AG10803 (cell line): ENCODE results near the gene P3H2.

ENCODE experiments used
- DNase-seq: peaks from one replicate; pipeline ENCODE4 v3.0.0; 2010; ENCODE audit warnings: low read depth
- H3K4me3 ChIP-seq: 2 replicates; pipeline ENCODE4 v1.5.1; 2011; ENCODE audit warnings: mild to moderate bottlenecking, low read length, control low read depth
- CTCF ChIP-seq: conservative IDR thresholded peaks from 2 replicates; pipeline ENCODE4 v1.5.1; 2011; ENCODE audit warnings: mild to moderate bottlenecking, low read length, control low read depth, inconsistent platforms

Gene P3H2

DNA sequence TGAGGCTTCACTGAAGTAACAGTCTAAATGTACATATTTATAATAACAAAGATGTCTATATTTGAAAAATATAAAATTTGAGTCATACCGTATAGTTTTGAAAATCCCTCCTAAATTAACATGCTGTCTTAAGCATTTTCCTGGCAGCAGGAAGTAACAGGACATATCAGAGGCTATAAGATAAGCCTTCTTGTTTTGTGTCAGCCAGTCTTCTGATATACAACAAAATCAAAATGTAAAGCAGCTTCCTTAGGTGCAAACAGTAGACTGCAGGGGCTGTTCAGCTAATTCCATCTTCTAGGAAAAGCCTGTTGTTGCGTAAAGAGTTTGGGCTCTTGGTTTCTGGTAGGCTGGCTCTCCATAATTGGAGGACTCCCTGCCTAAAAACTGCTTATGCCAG is 56.0 kb downstream of the P3H2 start:
- H3K4me3 ChIP-seq = no peak overlapping the region
- TF ChIP-seq CTCF = no peak
- DNase-seq = no peak

DNA sequence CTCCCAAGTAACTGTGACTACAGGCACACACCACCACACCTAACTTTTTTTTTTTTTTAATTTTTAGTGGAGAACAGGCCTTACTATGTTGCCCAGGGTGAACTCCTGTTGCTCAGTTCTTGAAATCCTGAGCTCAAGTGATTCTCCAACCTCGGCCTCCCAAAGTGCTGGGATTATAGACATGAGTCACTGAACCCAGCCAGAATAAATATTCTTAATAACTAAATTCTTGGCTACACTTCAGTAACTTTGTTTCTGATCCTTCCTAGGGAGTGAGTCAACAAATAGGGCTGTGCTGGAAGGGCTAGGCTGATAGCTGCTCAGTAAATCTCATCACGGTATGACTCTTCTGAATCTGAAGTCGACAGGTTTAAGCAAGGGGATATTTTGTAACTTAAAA is 56.6 kb downstream of the P3H2 start:
- DNase-seq = peak; percentile 88
- H3K4me3 ChIP-seq = no peak overlapping the region
- TF ChIP-seq CTCF = no peak

GRCh38 chr3:190063490-190063889 is 57.2 kb downstream of the P3H2 start:
- DNase-seq = no peak
- no peak overlapping the region for H3K4me3 ChIP-seq
- TF ChIP-seq CTCF = no peak

GRCh38 chr3:190060192-190060775 is 60.4 kb downstream of the P3H2 start:
- no peak overlapping the region for H3K4me3 ChIP-seq
- no peak for TF ChIP-seq CTCF
- DNase-seq = no peak

GRCh38 chr3:190059242-190059590 is 61.5 kb downstream of the P3H2 start:
- TF ChIP-seq CTCF = no peak
- DNase-seq = no peak
- H3K4me3 ChIP-seq = no peak overlapping the region

DNA sequence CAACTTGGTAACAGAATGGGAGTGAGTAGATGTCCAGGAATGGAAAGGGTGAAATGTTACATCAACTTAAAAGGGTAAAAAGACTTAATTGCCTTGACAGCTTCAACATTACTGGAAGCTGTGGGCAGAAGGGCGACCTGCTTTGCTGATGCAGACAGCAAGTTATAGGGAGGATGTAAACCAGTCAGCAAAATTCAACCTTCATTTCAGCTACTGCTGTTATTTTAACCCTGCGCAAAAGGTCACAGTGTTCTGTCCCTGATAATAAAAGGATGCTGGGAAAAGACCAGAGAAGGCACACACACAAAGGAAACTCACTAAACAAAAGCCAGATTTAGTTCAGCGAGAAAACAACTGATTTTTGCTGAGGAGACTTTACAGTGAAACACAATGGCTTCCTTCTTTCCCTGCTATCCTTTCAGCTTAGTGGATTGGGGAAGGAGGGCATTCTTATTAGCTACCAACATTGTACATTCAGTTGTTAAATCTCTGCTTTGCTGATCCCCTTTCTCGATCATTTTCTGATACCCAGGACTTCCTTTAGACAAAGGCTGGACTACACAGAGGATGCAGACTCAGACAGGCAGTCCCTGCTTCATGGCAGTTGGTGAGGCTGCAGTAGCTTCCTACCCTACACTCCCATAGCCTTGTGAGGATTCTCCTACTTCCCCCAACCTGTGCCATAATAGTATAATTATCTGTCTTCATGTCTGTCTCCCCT is 62.0 kb downstream of the P3H2 start:
- DNase-seq = peak; percentile 30
- TF ChIP-seq CTCF = no peak

GRCh38 chr3:190056742-190057141 is 64.0 kb downstream of the P3H2 start:
- no peak for TF ChIP-seq CTCF
- peak; percentile 29 for DNase-seq
- H3K4me3 ChIP-seq = no peak overlapping the region

More for the DNA sequence above, 62.0 kb downstream of the P3H2 start:
- H3K4me3 ChIP-seq = no peak overlapping the region
